Fibroblast of villous mesenchyme (primary cell): Measurements from ENCODE around the gene SMC1B. TPM values are rescaled to one million over a fixed set of nuclear protein-coding genes. Genes with fewer than 3 reads are reported as not detected.

ENCODE experiments used
- DNase-seq: peaks from one replicate; pipeline ENCODE4 v3.0.0-alpha.2; 2010; ENCODE audit warnings: low read depth
- H3K4me3 ChIP-seq: 2 replicates; pipeline ENCODE4 v1.5.1; 2011; ENCODE audit warnings: low read depth, mild to moderate bottlenecking, low read length
- total RNA-seq: library from RNA; depleted of rRNA; stranded (reverse); fragments of >200 nt; gene quantifications from 2 replicates; pipeline ENCODE4 v1.2.3, GENCODE V29; 2012
- TF ChIP-seq, protein P1 (sequence below): IDR thresholded peaks from 2 replicates; pipeline ENCODE4 v1.5.1; 2012; ENCODE audit warnings: low read depth, mild to moderate bottlenecking, low read length; ENCODE audit not compliant: insufficient read depth

SMC1B gene
- total RNA-seq, 1 donor = not detected

DNA sequence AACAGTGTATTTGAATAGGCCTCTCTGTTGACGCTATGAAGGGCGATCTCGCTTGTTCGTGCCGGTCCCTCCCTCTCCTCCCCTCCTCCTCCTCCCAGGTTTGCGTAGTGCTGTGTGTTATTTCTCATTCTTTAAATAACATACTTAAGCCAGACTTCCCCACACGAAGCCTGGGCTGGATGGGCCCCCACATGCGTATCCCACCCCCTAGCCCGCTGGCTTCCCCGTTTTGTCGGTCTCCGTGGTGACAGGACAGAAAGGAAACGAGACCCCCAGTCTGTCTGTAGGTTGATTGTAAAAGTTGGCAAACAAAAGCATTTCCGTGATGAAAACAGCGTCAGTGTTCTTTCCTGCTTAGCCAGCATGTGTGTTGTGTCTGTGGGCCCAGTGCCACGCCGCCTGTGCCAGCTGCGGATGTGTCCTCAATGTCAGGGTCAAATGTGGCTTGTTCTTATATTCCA, 76.4 kb downstream of the SMC1B start:
- no peak for DNase-seq
- TF ChIP-seq, protein P1, sequence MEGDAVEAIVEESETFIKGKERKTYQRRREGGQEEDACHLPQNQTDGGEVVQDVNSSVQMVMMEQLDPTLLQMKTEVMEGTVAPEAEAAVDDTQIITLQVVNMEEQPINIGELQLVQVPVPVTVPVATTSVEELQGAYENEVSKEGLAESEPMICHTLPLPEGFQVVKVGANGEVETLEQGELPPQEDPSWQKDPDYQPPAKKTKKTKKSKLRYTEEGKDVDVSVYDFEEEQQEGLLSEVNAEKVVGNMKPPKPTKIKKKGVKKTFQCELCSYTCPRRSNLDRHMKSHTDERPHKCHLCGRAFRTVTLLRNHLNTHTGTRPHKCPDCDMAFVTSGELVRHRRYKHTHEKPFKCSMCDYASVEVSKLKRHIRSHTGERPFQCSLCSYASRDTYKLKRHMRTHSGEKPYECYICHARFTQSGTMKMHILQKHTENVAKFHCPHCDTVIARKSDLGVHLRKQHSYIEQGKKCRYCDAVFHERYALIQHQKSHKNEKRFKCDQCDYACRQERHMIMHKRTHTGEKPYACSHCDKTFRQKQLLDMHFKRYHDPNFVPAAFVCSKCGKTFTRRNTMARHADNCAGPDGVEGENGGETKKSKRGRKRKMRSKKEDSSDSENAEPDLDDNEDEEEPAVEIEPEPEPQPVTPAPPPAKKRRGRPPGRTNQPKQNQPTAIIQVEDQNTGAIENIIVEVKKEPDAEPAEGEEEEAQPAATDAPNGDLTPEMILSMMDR = no peak
- no peak overlapping the region for H3K4me3 ChIP-seq

DNA sequence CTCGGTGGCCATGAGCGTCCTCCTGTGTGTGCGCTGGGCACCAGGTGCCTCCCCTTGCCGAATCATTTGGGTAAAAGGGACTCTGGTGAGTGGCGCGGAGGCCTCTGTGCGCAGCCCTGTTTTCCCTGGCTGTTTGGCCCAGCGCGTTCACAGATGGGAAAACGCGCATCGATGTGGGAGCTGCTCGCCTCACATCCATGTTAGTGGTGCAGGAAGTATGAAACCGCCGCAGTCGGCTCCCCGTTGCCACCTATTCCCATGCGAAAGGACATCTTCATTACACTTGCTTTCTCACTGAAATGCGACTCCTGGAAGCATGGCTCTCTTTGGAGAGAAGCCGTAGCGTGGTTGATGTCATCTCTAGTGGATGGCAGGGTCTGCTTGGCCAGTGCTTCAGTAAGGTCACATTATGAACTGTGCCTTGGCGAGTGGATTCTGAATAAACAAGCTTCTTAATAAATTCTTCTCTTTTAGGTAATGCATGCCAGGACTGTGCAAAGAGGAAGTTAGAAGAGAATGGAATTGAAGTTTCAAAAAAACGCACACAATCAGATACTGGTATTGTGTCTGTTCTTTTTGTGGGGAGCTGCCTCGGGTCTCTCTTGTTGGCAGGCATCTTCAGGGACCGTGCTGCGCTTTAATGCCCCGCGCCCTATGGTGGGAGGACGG, 77.4 kb downstream of the SMC1B start:
- DNase-seq = no peak
- no peak overlapping the region for H3K4me3 ChIP-seq
- TF ChIP-seq, protein P1 = no peak

DNA sequence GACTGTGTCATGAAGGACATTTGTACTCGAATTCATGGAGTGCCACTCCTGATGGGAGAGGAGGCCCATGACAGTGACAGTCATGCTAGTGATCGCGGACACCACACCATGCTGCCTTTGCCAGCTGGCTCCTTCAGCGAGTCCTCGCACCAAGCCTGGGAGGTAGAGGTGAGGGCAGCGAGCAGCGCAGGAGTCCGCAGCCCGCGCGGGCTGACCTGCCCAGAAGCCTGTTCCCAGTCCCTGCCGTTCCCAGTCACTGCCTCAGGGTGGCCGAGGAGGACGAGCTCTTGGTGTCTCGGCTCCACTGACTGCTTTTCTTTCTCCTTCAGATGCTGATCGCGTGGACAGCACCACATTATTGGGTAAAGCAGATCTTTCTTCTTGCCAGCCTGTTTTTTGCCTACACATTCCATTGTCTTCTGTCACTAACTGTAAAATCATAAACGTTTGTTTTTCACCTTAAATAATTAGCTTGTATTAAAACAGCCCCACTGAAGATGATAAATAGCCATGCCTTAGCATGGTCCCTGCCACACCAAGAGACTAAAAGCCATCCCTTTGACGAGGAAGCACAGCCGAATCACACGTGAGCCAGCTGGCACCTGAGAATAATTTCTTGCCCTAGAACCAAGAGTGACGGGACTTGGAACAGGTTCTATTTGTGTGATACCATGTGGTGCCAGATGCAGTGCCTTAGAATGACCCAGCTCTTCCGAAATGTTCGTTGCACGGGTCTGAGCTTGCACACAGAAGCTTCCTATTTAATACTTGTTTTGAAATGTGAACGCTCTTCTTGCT, 78.2 kb downstream of the SMC1B start:
- H3K4me3 ChIP-seq = no peak overlapping the region
- TF ChIP-seq, protein P1 = peak; percentile 21
- peak; percentile 14 for DNase-seq

DNA sequence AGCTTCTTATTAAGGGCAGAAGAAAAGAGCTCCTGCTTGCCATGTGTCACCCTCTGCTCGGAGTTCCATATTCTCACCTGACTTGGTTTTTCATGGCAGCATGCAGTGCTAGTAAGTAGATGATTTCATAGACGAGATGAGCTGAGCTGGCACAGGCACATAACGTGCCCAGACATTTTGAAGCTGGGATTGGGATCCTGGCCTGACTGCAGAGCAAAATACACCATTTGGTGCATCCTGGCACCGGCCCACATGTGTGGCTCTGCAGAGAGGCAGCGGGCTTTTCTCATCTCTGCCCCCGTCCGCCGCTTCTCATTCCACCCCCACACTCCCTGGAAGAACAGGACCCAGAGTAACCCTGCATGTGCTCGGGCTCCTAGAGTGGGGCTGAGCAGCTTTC, 78.9 kb downstream of the SMC1B start:
- TF ChIP-seq, protein P1 = no peak

DNA sequence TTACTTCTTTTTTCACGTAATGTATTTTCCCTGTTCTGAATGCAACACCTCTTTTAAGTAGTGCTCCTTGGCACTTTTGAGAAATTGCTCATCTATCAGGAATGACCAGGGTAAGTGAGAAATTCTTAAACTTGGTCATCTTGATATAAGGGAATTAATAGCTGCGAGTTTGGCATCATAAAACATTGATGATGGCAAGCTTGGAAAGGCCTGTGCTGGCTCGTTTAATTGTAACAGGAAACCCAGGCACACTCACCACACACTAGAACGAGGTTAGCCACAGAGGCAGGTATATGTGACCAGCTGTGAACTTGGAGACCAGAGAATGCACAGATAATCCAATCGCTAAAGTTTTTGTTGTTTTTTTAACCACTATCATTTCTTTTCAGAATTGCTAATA, 79.3 kb downstream of the SMC1B start:
- no peak overlapping the region for H3K4me3 ChIP-seq
- TF ChIP-seq, protein P1 = no peak
- no peak for DNase-seq

More for the DNA sequence above, 78.9 kb downstream of the SMC1B start:
- H3K4me3 ChIP-seq = no peak overlapping the region
- DNase-seq = no peak

DNA sequence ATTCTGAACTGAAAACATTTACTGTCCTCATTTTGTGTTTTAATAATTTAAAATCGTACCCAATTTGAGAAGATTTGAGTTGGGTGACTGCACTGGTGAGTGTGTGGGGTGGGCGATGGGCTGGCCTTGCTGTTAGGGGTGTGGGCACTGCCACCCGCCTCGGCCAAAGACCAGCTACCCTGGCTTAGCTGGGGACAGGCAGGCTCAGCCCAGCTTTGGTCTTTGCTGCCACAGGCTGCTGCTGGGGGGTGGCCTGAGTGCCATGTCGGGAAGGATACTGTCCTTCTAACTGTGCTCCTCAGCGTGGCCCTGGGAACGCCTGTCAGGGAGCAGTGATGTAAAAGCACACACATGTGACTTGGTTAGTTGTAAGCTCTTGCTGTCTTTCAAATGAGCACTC, 81.4 kb downstream of the SMC1B start:
- DNase-seq = no peak
- TF ChIP-seq, protein P1 = no peak
- H3K4me3 ChIP-seq = no peak overlapping the region
